ENCODE data around the gene DOK5.

- no peak for TF ChIP-seq POLR2A (IDR thresholded peaks at IDR 0.05)
- TF ChIP-seq, protein P1, sequence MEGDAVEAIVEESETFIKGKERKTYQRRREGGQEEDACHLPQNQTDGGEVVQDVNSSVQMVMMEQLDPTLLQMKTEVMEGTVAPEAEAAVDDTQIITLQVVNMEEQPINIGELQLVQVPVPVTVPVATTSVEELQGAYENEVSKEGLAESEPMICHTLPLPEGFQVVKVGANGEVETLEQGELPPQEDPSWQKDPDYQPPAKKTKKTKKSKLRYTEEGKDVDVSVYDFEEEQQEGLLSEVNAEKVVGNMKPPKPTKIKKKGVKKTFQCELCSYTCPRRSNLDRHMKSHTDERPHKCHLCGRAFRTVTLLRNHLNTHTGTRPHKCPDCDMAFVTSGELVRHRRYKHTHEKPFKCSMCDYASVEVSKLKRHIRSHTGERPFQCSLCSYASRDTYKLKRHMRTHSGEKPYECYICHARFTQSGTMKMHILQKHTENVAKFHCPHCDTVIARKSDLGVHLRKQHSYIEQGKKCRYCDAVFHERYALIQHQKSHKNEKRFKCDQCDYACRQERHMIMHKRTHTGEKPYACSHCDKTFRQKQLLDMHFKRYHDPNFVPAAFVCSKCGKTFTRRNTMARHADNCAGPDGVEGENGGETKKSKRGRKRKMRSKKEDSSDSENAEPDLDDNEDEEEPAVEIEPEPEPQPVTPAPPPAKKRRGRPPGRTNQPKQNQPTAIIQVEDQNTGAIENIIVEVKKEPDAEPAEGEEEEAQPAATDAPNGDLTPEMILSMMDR (IDR thresholded peaks at IDR 0.05), result no peak
Observed at GRCh38 chr20:54450207-54450606, 25.2 kb upstream of the DOK5 start.

Data from ovary (tissue), 3 donors.